Gastrocnemius medialis (tissue), 4 donors: ENCODE results near the gene SLC33A1. TPM values are rescaled to one million over a fixed set of nuclear protein-coding genes. Genes with fewer than 3 reads are reported as not detected.
"Not testable (repeated sequence)": the region's sequence is repeated elsewhere in the genome, so short reads cannot be mapped to it uniquely, and the experiment has no call there.

ENCODE experiments used
- ATAC-seq, 2 donors: fragments of 150-250 bp; one replicate each; pipeline ENCODE4 v1.9.1; 2016
- DNase-seq, 2 donors: peaks; one replicate each; pipeline ENCODE4 v3.0.0-alpha.2; 2019
- H3K27ac ChIP-seq, 4 donors: fragments of 200-600 bp; sonication (generic); 1 replicate in 1 of 4; 2 replicates in 3 of 4; pipeline ENCODE4 v1.5.1; 2016 to 2018; ENCODE audit warnings: mild to moderate bottlenecking in 2 of 4, moderate library complexity in 1 of 4
- H3K27me3 ChIP-seq, 3 donors: fragments of 200-600 bp; sonication (generic) in 2 of 3; 1 replicate in 1 of 3; 2 replicates in 2 of 3; pipeline versions ENCODE4 v1.5.1 to v1.6.0; 2016 to 2019; ENCODE audit warnings: mild to moderate bottlenecking in 1 of 3, moderate library complexity in 1 of 3
- H3K36me3 ChIP-seq, 2 donors: fragments of 200-600 bp; sonication (generic) in 1 of 2; one replicate each; pipeline ENCODE4 v1.5.1; 2017 to 2018
- H3K4me1 ChIP-seq, 2 donors: fragments of 200-600 bp; sonication (generic) in 1 of 2; one replicate each; pipeline ENCODE4 v1.5.1; 2016 to 2017; ENCODE audit warnings: mild to moderate bottlenecking in 2 of 2
- H3K4me3 ChIP-seq, 4 donors: fragments of 200-600 bp; sonication (generic) in 3 of 4; 1 replicate in 1 of 4; 2 replicates in 3 of 4; pipeline ENCODE4 v1.5.1; 2016 to 2019; ENCODE audit warnings: mild to moderate bottlenecking in 2 of 4
- H3K9me3 ChIP-seq, 3 donors: fragments of 200-600 bp; sonication (generic) in 2 of 3; 1 replicate in 1 of 3; 2 replicates in 2 of 3; pipeline ENCODE4 v1.5.1; 2016 to 2019
- POLR2A ChIP-seq, 2 donors: fragments of 450-650 bp; IDR thresholded peaks; one replicate each; pipeline ENCODE4 v1.6.1; 2017; ENCODE audit warnings: antibody characterized with exemption in 2 of 2, mild to moderate bottlenecking in 2 of 2, moderate library complexity in 2 of 2
- in situ Hi-C, 4 donors: fragments of 200-750 bp; cut with MboI; loops; one replicate each; pipeline versions ENCODE4 v1.15.0 to v1.8.0; 2017; ENCODE audit warnings: low sequenced_read_pairs in 4 of 4
- intact Hi-C: fragments of 100-400 bp; cut with DNase I; formaldehyde crosslinking; loops from one replicate; pipeline ENCODE4 v1.15.1; 2023; ENCODE audit warnings: low total_unique reads
- total RNA-seq, 4 donors: library from RNA; depleted of rRNA; stranded (reverse); fragments of >200 nt; gene quantifications; one replicate each; pipeline versions ENCODE4 v1.1.0 to v1.2.3, GENCODE V29; 2016
- TF ChIP-seq, protein P1 (sequence below), 5 experiments: fragments of 450-650 bp in 3 of 5; fragments of 200-600 bp in 2 of 5; sonication (generic) in 2 of 5; IDR thresholded peaks in 4 of 5; conservative IDR thresholded peaks in 1 of 5; 1 replicate in 4 of 5; 2 replicates in 1 of 5; pipeline ENCODE4 v1.5.1; 2016 to 2019; ENCODE audit warnings: antibody characterized with exemption in 5 of 5, mild to moderate bottlenecking in 3 of 5, moderate library complexity in 3 of 5

The SLC33A1 gene
- total RNA-seq, 4 donors from 2014 or later = 7.0 to 9.3 (median 8.2) TPM

DNA sequence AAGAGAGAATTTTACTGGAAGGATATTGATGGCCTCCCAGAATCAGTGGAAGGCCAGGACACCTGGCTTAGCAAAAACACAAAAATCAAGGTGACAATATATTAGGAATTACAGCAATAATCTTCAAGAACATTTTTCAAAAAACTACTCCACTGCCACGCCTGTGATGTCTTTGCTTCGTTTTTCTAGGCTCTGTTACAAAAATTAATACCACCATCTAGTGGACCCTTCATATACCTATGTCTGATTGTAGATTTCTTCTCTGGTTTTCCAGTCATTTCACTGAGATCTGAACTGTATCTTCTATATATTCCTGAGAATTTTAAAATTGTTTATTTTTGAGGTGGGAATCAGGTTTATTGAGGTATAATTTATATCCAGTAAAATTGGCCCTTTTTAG lies 5.6 kb upstream of the SLC33A1 start:
- ATAC-seq (no peak), DNase-seq (no peak)
- Histone ChIP-seq H3K27ac (no peak overlapping the region), H3K27me3 (no peaks in the 10 kb centered on the region), H3K9me3 (no peaks in the 10 kb centered on the region), H3K36me3 (no peaks in the 10 kb centered on the region), H3K4me3 (no peak overlapping the region), H3K4me1 (peaks cover 0 to 3% of the 10 kb centered on the region in 2 donors)
- TF ChIP-seq, protein P1, sequence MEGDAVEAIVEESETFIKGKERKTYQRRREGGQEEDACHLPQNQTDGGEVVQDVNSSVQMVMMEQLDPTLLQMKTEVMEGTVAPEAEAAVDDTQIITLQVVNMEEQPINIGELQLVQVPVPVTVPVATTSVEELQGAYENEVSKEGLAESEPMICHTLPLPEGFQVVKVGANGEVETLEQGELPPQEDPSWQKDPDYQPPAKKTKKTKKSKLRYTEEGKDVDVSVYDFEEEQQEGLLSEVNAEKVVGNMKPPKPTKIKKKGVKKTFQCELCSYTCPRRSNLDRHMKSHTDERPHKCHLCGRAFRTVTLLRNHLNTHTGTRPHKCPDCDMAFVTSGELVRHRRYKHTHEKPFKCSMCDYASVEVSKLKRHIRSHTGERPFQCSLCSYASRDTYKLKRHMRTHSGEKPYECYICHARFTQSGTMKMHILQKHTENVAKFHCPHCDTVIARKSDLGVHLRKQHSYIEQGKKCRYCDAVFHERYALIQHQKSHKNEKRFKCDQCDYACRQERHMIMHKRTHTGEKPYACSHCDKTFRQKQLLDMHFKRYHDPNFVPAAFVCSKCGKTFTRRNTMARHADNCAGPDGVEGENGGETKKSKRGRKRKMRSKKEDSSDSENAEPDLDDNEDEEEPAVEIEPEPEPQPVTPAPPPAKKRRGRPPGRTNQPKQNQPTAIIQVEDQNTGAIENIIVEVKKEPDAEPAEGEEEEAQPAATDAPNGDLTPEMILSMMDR (IDR thresholded peaks at IDR 0.05 in 4 of 5, conservative IDR thresholded peaks at IDR 0.05 in 1 of 5) = no peak
- TF ChIP-seq POLR2A (IDR thresholded peaks at IDR 0.05) = no peak
- in situ Hi-C loops (loop anchor here in 3 of 4 donors (10.0 to 25.0 kb wide), 2 partner anchors 55 to 1302 kb away; partner anchors contain the start of genes C3orf33 (in 2 of the 3) and CCNL1 (in 2 of the 3)), intact Hi-C loops (loop anchor here (10.0 kb wide), 3 partner anchors 815 to 1535 kb away; partner anchors contain the start of genes DHX36 and TIPARP)

DNA sequence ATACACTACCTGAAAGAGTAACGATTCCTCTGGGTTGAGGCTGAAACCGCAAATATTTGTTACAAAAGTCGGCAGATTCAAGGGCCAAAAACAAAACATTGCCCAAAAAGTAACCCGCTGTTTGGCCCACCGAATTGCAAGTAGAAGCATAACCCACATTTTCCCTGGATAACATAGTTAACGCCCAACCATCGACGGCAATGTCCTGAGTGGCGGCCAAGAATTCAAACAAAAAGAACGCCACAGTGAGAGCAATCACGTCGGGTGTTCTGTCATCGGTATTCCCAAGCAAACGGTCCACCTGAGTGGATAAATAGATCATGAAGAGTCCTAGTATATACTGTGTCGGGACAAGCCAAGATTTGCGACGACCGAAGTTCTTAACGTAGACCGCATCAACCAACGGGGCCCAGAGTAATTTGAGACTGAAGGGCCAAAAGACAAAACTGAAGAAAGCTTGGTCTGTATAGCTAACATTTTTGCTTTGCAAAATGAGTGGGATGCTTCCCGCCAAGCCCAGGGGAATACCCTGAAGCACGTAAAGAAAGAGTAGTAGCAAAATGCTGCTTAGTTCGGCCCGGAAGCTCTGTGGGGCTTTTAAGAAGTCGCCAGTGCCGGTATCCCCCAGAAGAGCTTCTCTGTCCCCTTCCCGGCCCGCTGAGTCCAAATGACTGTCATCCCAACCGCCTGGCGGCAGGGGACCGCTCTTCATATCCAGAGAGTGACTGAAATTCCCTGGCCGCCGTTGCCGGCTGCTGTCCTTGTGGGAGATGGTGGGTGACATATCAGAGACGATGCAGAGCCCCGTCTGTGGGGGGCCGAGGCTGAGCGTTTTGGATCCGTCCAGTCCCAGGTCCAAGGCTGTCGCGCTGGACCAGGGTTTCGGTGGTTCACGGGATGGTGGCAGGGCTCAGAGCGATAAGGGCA lies 750 bp downstream of the SLC33A1 start:
- no peaks in the 10 kb centered on the region for H3K27me3 ChIP-seq
- no peaks in the 10 kb centered on the region for H3K9me3 ChIP-seq
- intact Hi-C loops (loop anchor here (1.0 to 10.0 kb wide), 6 partner anchors 17 to 1529 kb away; partner anchors contain the start of genes C3orf33, DHX36, GMPS and TIPARP), in situ Hi-C loops (loop anchor here in 2 of 4 donors (25.0 kb wide), 1 partner anchor 1309 kb away; the partner anchor contains the start of gene CCNL1 (in 2 of the 2))
- H3K4me3 ChIP-seq = peak overlapping the region; percentile 75 to 99 (median 87)
- no peaks in the 10 kb centered on the region for H3K36me3 ChIP-seq
- ATAC-seq (peak; percentile 2 to 11), DNase-seq (peak in 1 of 2 donors; percentile 3)
- TF ChIP-seq, protein P1 (IDR thresholded peaks at IDR 0.05 in 4 of 5, conservative IDR thresholded peaks at IDR 0.05 in 1 of 5) = peak in 3 of 5 experiments; percentile 6 to 33 (median 26)
- TF ChIP-seq POLR2A (IDR thresholded peaks at IDR 0.05) = no peak
- peak overlapping the region; percentile 95 to 96 (median 95) for H3K27ac ChIP-seq
- peaks cover 38 to 40% of the 10 kb centered on the region in 2 donors for H3K4me1 ChIP-seq

DNA sequence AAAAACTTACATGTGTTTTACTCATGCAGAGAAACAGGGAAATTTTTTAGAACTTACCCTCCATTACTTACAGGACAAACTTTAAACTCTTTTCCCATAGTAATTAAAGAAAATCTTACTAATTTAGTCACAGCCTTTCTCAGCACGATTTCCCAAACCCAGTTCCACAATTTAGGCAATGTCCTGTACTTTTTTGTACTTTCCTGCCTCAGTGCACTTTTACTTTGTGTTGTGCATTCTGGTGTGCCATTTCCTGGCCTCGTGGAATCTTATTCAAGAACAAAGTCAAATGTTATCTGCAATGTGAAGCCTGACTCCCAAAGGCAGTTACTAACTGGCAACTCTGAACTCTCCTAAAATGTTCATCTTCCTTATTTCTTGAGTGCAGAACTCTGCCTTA lies 1.9 kb downstream of the SLC33A1 start:
- peak overlapping the region; percentile 75 to 99 (median 87) for H3K4me3 ChIP-seq
- no peak for ATAC-seq
- in situ Hi-C loops (loop anchor here in 2 of 4 donors (25.0 kb wide), 1 partner anchor 1310 kb away; the partner anchor contains the start of gene CCNL1 (in 2 of the 2)), intact Hi-C loops (loop anchor here (5.0 to 10.0 kb wide), 4 partner anchors 45 to 1528 kb away; partner anchors contain the start of genes C3orf33, DHX36 and TIPARP)
- H3K36me3 ChIP-seq = no peaks in the 10 kb centered on the region
- H3K27me3 ChIP-seq = no peaks in the 10 kb centered on the region
- no peak for TF ChIP-seq POLR2A (IDR thresholded peaks at IDR 0.05)
- TF ChIP-seq, protein P1 (IDR thresholded peaks at IDR 0.05 in 4 of 5, conservative IDR thresholded peaks at IDR 0.05 in 1 of 5) = no peak
- no peak for DNase-seq
- H3K4me1 ChIP-seq = peaks cover 38 to 40% of the 10 kb centered on the region in 2 donors
- peak overlapping the region; percentile 95 to 96 (median 95) for H3K27ac ChIP-seq
- no peaks in the 10 kb centered on the region for H3K9me3 ChIP-seq

DNA sequence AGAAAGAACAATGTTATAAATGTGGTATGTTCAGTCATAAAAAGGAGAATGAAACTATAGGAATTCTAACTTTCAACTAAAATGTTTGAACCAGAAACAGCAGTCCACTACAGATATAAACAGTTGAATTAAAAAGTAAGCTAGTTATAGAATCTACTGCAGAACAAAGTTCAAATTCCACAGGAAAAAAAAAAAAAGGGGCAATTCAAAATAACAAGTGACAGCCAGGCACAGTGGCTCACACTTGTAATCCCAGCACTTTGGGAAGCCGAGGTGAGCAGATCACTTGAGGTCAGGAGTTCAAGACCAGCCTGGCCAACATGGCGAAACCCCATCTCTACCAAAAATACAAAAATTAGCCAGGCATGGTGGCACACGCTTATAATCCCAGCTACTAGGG lies 4.8 kb downstream of the SLC33A1 start:
- H3K27me3 ChIP-seq, intact Hi-C loops: not testable (repeated sequence)
- peaks cover 47 to 51% of the 10 kb centered on the region in 2 donors for H3K4me1 ChIP-seq

DNA sequence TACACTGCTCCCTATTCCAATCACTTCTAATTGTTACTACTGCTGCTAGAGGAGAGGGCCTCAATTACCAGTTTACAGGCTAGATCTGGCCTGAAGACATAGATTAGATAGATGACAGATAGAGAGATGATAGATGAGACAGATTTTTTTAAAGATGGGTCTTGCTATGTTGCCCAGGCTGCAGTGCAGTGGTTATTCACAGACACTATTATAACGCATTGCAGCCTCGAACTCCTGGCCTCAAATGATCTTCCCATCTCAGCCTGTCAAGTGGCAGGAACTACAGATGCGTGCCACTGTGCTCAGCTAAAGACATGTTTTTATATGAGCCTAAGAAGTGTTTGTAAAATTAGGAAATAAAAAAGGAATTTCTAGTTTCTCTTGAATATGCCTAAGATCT lies 6.2 kb downstream of the SLC33A1 start:
- DNase-seq = no peak
- Histone ChIP-seq H3K4me3 (no peak overlapping the region), H3K36me3 (no peaks in the 10 kb centered on the region), H3K9me3 (no peaks in the 10 kb centered on the region), H3K4me1 (peaks cover 42 to 46% of the 10 kb centered on the region in 2 donors), H3K27ac (no peak overlapping the region), H3K27me3 (no peaks in the 10 kb centered on the region)
- no peak for ATAC-seq
- in situ Hi-C loops = no loop called here
- intact Hi-C loops = no loop called here
- no peak for TF ChIP-seq POLR2A (IDR thresholded peaks at IDR 0.05)
- TF ChIP-seq, protein P1 (IDR thresholded peaks at IDR 0.05 in 4 of 5, conservative IDR thresholded peaks at IDR 0.05 in 1 of 5) = no peak

More for the DNA sequence above, 4.8 kb downstream of the SLC33A1 start:
- H3K4me3 ChIP-seq, H3K27ac ChIP-seq, ATAC-seq, DNase-seq, H3K36me3 ChIP-seq, H3K9me3 ChIP-seq, in situ Hi-C loops: not testable (repeated sequence)
